Amniotic stem cell (primary cell): ENCODE measurements around the gene FAT1.
"Not testable (repeated sequence)": the region's sequence is repeated elsewhere in the genome, so short reads cannot be mapped to it uniquely, and the experiment has no call there.

Experiments
- DNase-seq: peaks from one replicate; lab custom pipeline; 2025; lab: John Stamatoyannopoulos, UW

The FAT1 gene, protein sequence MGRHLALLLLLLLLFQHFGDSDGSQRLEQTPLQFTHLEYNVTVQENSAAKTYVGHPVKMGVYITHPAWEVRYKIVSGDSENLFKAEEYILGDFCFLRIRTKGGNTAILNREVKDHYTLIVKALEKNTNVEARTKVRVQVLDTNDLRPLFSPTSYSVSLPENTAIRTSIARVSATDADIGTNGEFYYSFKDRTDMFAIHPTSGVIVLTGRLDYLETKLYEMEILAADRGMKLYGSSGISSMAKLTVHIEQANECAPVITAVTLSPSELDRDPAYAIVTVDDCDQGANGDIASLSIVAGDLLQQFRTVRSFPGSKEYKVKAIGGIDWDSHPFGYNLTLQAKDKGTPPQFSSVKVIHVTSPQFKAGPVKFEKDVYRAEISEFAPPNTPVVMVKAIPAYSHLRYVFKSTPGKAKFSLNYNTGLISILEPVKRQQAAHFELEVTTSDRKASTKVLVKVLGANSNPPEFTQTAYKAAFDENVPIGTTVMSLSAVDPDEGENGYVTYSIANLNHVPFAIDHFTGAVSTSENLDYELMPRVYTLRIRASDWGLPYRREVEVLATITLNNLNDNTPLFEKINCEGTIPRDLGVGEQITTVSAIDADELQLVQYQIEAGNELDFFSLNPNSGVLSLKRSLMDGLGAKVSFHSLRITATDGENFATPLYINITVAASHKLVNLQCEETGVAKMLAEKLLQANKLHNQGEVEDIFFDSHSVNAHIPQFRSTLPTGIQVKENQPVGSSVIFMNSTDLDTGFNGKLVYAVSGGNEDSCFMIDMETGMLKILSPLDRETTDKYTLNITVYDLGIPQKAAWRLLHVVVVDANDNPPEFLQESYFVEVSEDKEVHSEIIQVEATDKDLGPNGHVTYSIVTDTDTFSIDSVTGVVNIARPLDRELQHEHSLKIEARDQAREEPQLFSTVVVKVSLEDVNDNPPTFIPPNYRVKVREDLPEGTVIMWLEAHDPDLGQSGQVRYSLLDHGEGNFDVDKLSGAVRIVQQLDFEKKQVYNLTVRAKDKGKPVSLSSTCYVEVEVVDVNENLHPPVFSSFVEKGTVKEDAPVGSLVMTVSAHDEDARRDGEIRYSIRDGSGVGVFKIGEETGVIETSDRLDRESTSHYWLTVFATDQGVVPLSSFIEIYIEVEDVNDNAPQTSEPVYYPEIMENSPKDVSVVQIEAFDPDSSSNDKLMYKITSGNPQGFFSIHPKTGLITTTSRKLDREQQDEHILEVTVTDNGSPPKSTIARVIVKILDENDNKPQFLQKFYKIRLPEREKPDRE (N-terminal part only)

GRCh38 chr4:186723292-186724057 lies at the start of gene FAT1:
TSS of gene FAT1 (minus strand) at chr4:186723856. CDS start at chr4:186709827, 14,029 bp downstream.
- peak; percentile 60 for DNase-seq

DNA sequence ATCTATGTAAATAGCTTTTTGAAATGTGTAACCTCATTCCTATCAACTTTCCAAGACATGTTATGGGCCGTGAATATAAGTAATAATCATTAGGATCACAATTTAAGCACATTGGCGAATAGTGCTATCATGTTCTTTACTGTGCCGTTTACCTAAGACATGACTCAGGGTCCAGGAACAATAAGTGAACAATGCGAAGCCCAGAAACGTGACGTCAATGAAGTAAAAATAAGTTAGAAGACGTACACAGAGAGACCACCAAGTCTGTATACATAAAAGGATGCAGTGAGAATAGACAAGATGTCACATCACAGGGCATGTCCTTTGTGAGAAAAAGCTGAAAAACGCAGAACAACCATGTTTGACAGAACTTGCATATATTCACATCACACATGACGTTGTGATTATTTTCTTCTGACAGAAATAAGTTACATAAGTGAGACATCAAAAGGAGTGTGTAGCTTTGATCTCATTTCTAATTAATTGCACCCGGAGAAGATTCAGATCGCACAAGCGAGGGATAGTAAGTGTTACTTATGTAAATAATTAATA lies 49.4 kb upstream of the FAT1 start:
- no peak for DNase-seq

DNA sequence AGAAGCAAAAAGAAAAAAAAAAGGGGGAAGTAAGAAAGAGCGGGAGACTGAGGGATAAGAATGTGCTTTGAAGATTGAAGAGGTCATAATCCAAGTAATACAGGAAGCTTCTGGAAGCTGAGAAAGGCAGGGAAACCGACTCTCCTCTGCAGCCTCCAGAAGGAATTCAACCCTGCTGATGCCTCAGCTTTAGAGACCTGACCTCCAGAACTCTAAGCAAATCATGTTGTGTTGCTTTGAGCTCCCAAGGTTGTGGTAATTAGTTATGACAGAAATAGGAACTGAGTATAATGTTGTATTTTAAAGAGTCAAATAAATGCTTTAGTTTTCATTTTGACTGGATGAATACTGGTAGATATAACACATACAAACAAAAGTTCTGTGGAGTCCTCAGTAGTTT lies 48.0 kb upstream of the FAT1 start:
- no peak for DNase-seq

GRCh38 chr4:186770481-186771175 lies 47.0 kb upstream of the FAT1 start:
- DNase-seq, result no peak

- no peak for DNase-seq
These were observed 44.1 kb upstream of the FAT1 start for GRCh38 chr4:186767794-186768193.

DNA sequence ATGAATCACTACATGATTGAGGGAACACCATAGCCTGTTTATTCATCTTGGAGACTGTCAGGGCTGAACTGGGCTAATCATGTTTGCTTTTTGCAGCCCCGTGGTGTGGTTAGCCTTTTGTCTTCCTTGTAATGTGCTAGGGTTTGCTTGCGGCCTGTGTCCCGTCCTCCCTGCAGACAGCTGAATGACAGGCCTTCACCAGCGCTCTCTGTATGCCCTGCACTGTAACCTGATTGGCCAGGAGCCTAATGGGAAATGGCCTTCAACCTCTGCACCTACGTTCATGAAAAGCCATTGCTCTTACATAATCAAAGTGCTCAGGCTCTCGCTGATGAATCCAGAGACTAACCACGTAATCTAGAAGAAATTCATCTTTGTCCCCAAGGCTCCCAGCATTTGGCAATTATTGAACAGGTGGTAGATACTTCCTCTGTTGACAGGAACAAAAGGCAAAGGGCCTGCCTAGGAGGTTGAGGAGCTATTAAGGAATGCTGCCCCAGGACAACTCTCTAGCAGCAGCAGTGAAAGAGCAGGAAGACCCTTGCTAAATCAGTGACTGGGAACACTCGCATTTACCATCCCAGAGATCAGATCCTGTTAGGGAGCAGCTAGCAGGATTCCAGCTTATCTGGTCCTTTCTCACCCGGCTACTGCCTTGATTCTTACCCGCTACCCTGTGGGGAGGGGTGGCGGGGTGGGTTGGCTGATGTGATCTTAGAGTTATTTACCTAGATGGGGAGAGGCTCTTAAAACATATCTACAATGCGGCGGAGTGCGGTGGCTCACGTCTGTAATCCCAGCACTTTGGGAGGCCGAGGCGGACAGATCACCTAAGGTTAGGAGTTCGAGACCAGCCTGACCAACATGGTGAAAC lies 42.3 kb upstream of the FAT1 start:
- no peak for DNase-seq

DNA sequence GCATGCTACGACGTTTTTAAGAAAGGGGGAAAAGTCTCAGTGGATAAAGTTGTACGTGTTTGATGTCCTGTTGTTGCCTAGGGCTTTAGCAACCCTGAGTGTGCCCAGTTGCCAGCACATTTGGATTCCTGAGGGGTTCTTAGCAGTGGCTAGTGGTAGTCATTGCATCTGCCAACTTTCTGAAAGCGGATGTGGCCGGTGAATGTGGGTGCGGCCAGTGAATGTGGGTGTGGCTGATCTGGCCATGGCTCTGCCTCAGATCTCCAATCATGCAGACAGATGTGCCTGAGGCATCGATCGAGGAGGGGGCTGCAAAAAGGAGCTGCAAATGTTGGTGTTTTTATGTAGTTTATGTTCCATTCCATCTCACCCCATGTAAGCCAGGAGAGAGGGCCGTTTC lies 41.5 kb upstream of the FAT1 start:
- no peak for DNase-seq

- no peak for DNase-seq
These were observed 40.8 kb upstream of the FAT1 start for GRCh38 chr4:186764457-186764856.

GRCh38 chr4:186762865-186763264 lies 39.2 kb upstream of the FAT1 start:
- DNase-seq, result no peak

DNA sequence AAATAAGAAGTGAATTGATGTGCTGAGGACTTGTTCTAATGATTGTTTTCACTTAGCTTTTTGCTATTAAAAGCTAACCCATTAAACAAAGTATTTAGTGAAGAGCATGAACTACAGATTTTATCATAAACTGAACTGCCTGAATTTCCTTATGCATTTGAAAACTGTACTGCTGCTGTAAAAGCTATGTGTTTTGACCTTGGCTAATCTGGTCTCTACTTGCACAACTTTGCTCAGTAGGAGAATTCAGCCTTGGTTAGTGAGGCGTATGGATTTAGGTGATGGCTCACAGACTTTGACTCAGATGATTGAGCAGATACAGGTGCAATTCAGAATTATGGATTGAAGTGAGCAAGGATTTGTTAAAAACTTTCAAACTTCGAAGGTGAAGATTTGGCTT lies 38.7 kb upstream of the FAT1 start:
- no peak for DNase-seq

DNA sequence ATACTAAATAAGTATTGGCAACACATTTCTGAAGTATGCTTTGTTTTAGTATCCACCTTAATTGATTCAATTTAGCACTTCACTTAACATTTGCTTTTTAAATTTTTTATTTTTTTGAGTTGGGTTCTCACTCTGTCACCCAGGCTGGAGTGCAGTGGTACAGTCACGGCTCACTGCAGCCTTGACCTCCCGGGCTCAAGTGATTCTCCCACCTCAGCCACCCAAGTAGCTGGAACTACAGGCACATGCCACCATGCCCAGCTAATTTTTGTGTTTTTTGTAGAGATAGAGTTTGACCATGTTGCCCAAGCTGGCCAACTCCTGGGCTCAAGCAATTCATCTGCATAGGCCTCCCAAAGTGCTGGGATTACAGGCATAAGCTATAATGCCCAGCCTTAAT lies 38.3 kb upstream of the FAT1 start:
- not testable (repeated sequence) for DNase-seq

DNA sequence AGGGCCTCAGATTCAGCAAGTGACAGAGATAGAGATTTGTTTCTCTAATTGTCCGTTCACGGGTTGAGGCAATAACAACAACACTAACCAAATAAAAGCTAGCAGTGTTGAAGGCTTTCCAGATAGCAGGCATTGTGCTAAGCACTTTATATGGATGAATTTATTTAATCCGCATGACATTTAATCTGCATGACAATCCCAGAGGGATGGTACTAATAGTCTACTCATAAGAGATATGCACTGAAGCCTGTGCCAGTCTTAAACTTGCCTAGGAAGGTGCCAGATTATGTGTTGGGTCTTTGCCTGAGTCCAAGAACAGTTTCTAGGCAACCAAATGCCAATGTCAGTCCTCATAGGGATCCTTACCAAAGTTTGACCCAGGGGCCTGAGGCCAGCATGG lies 37.7 kb upstream of the FAT1 start:
- no peak for DNase-seq

DNA sequence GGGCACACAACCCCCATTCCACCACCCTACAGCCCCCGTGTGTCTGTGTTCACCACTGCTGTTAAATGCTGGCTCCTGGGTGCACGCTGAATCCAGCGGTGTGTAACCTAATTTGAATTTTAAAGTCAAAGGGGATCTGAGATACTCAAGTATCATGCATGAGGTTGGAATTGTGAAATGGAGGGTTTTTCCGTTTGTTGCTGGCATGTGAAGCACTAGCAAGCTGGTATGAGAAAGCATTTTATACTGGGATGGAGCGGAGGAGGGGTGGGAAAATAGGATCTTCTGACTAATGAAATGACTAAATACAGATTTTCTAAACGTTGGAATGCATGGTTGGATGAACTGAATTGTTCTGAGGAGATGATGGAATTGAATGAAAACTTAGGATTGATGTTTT lies 36.9 kb upstream of the FAT1 start:
- DNase-seq, result peak; percentile 17

DNA sequence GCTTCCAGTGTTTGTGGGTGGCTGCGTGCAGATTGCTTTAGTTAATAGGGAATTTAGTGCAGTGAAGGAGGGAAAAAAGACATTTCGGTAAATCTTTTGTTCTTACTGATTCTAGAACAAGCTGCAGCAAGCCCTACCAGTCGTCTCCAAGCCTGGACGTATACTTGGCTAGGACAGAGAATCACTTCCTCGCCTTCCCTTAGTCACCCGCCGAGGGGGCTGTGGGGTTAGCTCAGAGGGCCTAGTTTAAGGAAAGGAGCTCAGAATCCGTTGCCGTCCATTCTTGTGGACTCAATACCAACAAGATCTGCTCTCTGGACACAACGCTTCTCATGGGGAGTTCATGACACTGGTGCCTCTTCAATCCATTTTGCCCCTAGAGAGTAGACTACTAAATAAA lies 36.3 kb upstream of the FAT1 start:
- DNase-seq, result no peak

DNA sequence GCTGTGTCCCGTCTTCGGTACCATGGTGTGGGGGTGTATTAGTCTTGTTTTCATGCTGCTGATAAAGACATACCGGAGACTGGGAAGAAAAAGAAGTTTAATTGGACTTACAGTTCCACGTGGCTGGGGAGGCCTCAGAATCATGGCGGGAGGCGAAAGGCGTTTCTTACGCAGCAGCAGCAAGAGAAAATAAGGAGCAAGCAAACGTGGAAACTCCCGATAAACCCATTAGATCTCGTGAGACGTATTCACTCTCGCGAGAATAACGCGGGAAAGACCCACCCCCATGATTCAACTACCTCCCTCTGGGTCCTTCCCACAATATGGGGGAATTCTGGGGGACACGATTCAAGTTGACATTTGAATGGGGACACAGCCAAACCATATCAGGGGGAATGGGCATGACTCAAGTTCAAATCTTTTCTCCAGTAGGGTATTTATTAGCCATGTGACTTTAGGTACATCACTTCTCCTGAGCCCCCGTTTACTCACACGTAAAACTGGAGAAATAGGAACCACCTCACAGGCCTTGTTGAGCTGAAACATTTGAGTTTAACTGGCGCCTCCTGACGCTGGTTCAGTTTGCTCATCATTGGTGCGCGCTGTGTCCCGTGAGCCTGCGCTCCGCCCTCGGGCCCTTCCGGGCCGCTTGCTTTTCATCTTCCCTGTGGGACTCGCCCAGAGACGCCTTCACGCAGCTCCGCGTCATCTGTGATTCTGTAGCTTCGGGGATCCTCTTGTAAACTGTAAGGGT lies 35.5 kb upstream of the FAT1 start:
- DNase-seq, result no peak

GRCh38 chr4:186757696-186758355 lies 34.2 kb upstream of the FAT1 start:
- no peak for DNase-seq

- not testable (repeated sequence) for DNase-seq
These were observed 32.9 kb upstream of the FAT1 start for GRCh38 chr4:186756550-186756949.
